22Rv1 (cell line): ENCODE results near the gene SART3.

Experiments
- ZFX ChIP-seq: fragments of 450-650 bp; IDR thresholded peaks from 2 replicates; pipeline ENCODE4 v1.6.1; 2017; ENCODE audit warnings: antibody characterized with exemption, borderline replicate concordance
- TF ChIP-seq, protein P1 (sequence below): fragments of 450-650 bp; IDR thresholded peaks from 2 replicates; pipeline ENCODE4 v1.5.1; 2017; ENCODE audit warnings: mild to moderate bottlenecking

DNA sequence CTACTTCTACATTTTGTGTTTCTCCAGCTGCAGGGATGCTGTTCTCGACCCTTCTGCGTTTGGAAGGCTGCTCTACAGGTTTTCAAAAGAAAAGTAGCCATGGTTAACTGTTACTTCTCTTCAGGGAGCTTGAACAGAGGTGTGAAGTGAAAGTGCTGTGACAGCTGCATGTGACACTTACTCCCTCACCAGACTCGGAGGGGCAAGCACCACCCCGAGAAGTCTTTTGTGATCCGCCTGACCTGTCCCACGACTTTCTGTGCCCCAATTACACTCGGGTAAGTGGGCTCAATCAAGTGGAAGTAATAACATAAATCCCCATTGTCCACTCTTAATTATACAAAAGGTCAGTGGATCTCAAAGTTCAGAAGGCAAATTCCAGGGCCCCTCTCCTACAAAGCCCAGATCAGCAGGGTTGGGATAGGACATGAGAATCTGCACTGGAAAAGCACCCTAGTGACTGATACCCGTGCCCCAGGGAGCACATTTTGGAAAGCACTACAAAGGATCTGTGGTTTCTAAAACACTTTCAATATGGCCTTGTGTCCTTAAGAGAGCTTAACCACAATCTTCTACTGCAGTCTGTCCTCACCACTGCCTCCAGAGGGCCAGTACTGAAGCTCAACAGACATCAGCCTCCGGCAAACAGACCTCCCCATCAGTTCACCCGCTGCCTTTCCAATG lies 34.3 kb downstream of the SART3 start:
- TF ChIP-seq, protein P1, sequence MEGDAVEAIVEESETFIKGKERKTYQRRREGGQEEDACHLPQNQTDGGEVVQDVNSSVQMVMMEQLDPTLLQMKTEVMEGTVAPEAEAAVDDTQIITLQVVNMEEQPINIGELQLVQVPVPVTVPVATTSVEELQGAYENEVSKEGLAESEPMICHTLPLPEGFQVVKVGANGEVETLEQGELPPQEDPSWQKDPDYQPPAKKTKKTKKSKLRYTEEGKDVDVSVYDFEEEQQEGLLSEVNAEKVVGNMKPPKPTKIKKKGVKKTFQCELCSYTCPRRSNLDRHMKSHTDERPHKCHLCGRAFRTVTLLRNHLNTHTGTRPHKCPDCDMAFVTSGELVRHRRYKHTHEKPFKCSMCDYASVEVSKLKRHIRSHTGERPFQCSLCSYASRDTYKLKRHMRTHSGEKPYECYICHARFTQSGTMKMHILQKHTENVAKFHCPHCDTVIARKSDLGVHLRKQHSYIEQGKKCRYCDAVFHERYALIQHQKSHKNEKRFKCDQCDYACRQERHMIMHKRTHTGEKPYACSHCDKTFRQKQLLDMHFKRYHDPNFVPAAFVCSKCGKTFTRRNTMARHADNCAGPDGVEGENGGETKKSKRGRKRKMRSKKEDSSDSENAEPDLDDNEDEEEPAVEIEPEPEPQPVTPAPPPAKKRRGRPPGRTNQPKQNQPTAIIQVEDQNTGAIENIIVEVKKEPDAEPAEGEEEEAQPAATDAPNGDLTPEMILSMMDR, result no peak
- TF ChIP-seq ZFX, result no peak
